ENCODE results near the gene UGT2B11. TPM values are rescaled to one million over a fixed set of nuclear protein-coding genes. Genes with fewer than 3 reads are reported as not detected.
"Not testable (repeated sequence)": the region's sequence is repeated elsewhere in the genome, so short reads cannot be mapped to it uniquely, and the experiment has no call there.

UGT2B11 gene
- total RNA-seq, result not detected
- not detected for polyA plus RNA-seq
- long read RNA-seq, donor 1, result 0 reads
- long read RNA-seq, donor 2, result 0 reads
- long read RNA-seq, donor 3, result 0 reads

DNA sequence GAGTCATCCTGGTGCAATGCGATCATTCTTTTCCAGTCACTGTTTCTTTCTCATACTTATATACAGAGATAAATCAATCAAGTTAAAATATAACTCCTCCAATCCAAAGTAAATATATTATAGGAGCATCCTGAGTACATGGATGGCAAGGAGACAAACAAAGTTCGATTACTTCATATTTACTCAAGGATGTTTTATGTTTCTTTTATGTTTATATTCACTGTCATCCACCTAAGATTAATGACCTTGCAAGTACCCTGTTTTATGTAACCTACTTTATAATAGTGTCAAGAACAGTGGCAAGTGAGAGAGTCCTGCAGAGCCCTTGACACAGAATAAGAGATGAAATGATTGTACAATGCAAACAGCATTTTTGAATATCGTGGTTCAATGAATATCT, at the start of gene UGT2B11:
UGT2B11 (minus strand) TSS at position 33 of the 400 bp plus-strand sequence; CDS start at position 7, 26 bp downstream.
- intact Hi-C loops (cut with DNase I), result no loop called here
- Histone ChIP-seq H3K4me3 (no peak within 1 kb of the TSS), H3K27me3 (no peaks in the 10 kb centered on the region), H3K4me1 (ENCODE audit: insufficient read depth) (no peaks in the 10 kb centered on the region), H3K9me3 (no peaks in the 10 kb centered on the region), H3K27ac (no peak within 1 kb of the TSS), H3K36me3 (no peaks in the 10 kb centered on the region)
- no peak for DNase-seq
- TF ChIP-seq POLR2A (IDR thresholded peaks at IDR 0.05) (no peak), EP300 (IDR thresholded peaks at IDR 0.05) (no peak)
- TF ChIP-seq, protein P1, sequence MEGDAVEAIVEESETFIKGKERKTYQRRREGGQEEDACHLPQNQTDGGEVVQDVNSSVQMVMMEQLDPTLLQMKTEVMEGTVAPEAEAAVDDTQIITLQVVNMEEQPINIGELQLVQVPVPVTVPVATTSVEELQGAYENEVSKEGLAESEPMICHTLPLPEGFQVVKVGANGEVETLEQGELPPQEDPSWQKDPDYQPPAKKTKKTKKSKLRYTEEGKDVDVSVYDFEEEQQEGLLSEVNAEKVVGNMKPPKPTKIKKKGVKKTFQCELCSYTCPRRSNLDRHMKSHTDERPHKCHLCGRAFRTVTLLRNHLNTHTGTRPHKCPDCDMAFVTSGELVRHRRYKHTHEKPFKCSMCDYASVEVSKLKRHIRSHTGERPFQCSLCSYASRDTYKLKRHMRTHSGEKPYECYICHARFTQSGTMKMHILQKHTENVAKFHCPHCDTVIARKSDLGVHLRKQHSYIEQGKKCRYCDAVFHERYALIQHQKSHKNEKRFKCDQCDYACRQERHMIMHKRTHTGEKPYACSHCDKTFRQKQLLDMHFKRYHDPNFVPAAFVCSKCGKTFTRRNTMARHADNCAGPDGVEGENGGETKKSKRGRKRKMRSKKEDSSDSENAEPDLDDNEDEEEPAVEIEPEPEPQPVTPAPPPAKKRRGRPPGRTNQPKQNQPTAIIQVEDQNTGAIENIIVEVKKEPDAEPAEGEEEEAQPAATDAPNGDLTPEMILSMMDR (IDR thresholded peaks at IDR 0.05), result no peak
- WGBS, 3 donors, result 24 to 53% (median 28%) methylated on average over 3 of the region's 3 CpGs

DNA sequence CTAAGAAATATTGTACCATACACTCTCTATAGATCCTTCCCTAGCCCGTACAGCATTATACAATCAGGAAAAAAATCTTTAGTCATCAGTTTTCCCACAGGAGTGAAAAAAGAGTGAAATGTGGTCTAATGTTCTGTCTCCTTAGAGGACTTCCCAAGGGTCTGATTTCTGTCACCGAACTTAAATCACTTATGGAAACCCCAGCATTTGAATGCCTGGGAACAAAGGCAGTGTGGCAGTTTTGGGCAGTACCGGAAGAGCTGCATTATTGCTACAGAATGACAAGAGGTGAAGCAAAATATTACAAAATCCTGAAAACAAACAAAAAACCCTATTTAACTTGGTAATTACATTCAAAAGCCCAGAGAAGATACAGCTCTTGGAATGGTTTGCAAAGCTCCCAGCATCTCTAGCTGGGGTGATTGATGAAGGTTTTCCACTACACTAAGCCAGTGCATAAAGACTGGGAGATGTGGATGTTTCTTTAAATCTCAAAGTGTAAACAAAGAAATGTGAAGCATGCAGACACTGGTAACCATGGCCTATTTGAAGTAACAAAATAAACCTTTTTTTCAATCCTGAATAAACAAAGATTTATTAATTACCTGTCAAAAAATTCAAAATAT, 38.7 kb upstream of the UGT2B11 start:
- H3K27ac ChIP-seq; DNase-seq; H3K4me1 ChIP-seq (ENCODE audit: insufficient read depth); H3K9me3 ChIP-seq; H3K4me3 ChIP-seq; H3K36me3 ChIP-seq; intact Hi-C loops (cut with DNase I); H3K27me3 ChIP-seq: not testable (repeated sequence)
- WGBS, 3 donors, result 80 to 83% (median 82%) methylated on average over 3 of the region's 3 CpGs

DNA sequence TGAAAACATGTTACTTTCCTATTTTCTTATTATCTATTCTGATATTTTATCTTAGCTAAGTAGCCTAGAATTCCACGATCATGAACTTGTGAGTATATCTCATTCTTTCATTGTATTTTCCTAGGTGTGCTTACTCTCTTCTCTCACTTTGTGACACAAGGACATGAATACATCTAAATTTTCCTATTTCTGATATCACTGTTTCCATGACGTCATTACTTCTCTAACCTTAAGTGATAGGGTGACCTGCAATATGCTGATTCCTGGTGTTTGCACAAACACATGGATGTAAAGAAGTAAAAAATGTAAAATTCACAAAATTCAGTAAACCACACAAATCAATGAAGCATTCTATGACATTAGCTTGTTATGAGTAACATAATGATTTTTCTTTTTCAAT, 36.3 kb upstream of the UGT2B11 start:
- H3K4me3 ChIP-seq; H3K27me3 ChIP-seq; H3K36me3 ChIP-seq; H3K27ac ChIP-seq; H3K4me1 ChIP-seq (ENCODE audit: insufficient read depth); H3K9me3 ChIP-seq; intact Hi-C loops (cut with DNase I); DNase-seq: not testable (repeated sequence)
- WGBS, 3 donors, result 64 to 77% (median 67%) methylated on average over 2 of the region's 2 CpGs

DNA sequence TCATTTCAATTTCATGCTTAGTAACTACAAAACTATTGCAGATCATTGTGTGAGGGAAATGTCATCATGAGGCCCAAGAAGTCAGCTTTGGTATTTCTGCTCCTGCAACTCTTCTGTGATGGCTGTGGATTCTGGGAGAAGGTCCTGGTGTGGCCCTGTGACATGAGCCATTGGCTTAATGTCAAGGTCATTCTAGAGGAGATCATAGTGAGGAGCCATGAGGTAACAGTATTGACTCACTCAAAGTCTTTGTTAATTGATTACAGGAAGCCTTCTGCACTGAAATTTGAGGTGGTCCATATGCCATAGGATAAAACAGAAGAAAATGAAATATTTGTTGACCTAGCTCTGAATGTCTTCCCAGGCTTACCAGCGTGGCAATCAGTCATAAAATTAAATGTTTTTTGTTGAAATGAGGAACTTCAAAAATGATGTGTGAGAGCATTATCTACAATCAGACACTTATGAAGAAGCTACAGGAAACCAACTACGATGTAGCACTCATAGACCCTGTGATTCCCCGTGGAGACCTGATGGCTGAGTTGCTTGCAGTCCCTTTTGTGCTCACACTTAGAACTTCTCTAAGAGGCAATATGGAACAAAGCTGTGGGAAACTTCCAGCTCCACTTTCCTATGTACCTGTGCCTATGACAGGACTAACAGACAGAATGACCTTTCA, 28.2 kb upstream of the UGT2B11 start:
- H3K27ac ChIP-seq; H3K4me1 ChIP-seq (ENCODE audit: insufficient read depth); H3K4me3 ChIP-seq; H3K9me3 ChIP-seq; DNase-seq; H3K36me3 ChIP-seq; intact Hi-C loops (cut with DNase I); H3K27me3 ChIP-seq: not testable (repeated sequence)
- 69 to 76% (median 76%) methylated on average over 3 of the region's 3 CpGs for WGBS, 3 donors

DNA sequence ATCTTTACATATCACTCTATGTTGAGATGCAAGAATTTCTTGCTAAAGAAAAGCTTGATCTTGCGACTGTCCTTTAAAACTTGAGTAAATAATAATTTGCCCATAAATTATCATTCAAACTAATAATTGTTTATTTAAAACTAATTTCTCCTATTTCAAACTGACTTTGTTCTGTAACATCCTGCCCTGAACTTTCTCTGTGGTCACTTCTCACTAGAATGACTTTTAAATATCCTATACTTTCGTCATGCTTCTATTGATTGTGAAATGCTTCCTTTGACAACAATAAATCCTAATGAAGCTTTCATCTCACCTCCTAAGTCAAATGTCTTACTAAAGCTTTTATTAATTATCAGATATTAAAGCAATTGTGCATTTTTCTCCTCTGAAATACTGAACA, 27.2 kb upstream of the UGT2B11 start:
- H3K9me3 ChIP-seq; H3K4me1 ChIP-seq (ENCODE audit: insufficient read depth); H3K36me3 ChIP-seq; DNase-seq; intact Hi-C loops (cut with DNase I); H3K27ac ChIP-seq; H3K4me3 ChIP-seq; H3K27me3 ChIP-seq: not testable (repeated sequence)
- WGBS, 3 donors, result 75 to 86% (median 80%) methylated on average over 2 of the region's 2 CpGs

DNA sequence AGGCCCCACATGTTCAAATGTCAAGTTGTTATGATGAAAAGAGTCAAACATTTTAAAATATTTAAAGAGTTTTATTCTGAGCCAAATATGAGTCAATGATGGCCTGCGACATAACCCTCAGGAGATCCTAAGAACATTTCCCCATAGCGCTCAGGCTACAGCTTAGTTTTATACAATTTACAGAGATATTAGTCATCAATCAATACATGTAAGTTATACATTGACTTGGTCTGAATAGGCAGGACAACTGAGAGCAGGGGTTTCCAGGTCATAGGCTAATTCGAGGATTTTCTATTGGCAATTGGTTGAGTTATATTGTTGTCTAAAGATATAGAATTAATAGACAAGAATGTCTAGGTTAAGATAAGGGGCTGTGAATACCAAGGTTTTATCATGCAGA, 26.2 kb upstream of the UGT2B11 start:
- DNase-seq; H3K36me3 ChIP-seq; H3K27ac ChIP-seq; H3K4me1 ChIP-seq (ENCODE audit: insufficient read depth); H3K27me3 ChIP-seq; intact Hi-C loops (cut with DNase I); H3K4me3 ChIP-seq; H3K9me3 ChIP-seq: not testable (repeated sequence)
- 82 to 90% (median 83%) methylated on average over 3 of the region's 3 CpGs for WGBS, 3 donors

DNA sequence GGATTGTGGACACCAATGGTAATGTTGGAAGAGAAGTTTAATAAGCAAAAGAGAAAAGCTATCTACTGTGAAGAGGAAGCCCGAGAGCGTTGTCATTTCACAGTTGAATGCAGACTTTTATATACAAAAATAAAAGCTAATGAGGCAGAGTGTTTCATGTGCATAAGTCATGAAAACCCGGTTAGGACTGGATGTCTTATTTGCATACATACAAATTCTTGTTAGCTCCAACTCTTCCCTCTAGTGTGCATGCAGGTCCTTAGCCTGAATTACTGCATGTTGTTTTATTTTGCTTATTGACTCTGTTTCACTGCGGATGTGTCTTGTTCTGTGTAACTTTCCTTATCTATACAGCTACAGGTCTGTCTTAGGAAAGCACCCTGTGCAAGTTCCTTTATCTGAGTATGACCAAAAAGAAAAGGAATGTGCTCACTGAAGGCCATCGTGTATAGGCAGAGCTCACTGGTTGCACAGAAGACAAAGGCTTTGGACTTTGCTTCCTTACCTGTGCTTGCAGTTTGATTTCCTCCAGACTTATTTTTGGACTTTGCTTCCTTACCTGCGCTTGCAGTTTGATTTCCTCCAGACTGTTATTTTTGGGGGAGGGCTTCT, 25.1 kb upstream of the UGT2B11 start:
- no peaks in the 10 kb centered on the region for H3K27me3 ChIP-seq
- no peak for DNase-seq
- no peaks in the 10 kb centered on the region for H3K9me3 ChIP-seq
- TF ChIP-seq, protein P1 (IDR thresholded peaks at IDR 0.05), result no peak
- no peak for TF ChIP-seq POLR2A (IDR thresholded peaks at IDR 0.05)
- no peaks in the 10 kb centered on the region for H3K36me3 ChIP-seq
- intact Hi-C loops (cut with DNase I), result no loop called here
- H3K4me1 ChIP-seq (ENCODE audit: insufficient read depth), result no peaks in the 10 kb centered on the region
- H3K27ac ChIP-seq, result no peak overlapping the region
- WGBS, 3 donors, result 68 to 80% (median 72%) methylated on average over 6 of the region's 6 CpGs
- H3K4me3 ChIP-seq, result no peak overlapping the region

Measured in ovary (tissue), 10 donors.